Liver (tissue), 9 donors: ENCODE measurements around the gene STK33. TPM values are rescaled to one million over a fixed set of nuclear protein-coding genes. Genes with fewer than 3 reads are reported as not detected.

ENCODE experiments used
- DNase-seq: peaks from one replicate; pipeline ENCODE4 v3.0.0-alpha.2; 2017; ENCODE audit warnings: low spot score
- H3K27ac ChIP-seq, 2 donors: one replicate each; pipeline ENCODE4 v1.7.0; 2013; ENCODE audit warnings: inconsistent platforms in 2 of 2, low read length in 2 of 2, control low read depth in 1 of 2, low read depth in 1 of 2, mild to moderate bottlenecking in 1 of 2
- H3K27me3 ChIP-seq, 4 donors: one replicate each; pipeline versions ENCODE4 v1.6.1 to v1.7.0; 2013; ENCODE audit warnings: low read length in 3 of 4, inconsistent platforms in 1 of 4, mild to moderate bottlenecking in 1 of 4, moderate library complexity in 1 of 4; ENCODE audit not compliant: control insufficient read depth in 4 of 4, insufficient read depth in 4 of 4
- H3K36me3 ChIP-seq, 4 donors: one replicate each; pipeline versions ENCODE4 v1.6.1 to v1.7.0; 2013; ENCODE audit warnings: low read length in 3 of 4, mild to moderate bottlenecking in 3 of 4, low read depth in 1 of 4, moderate library complexity in 1 of 4; ENCODE audit not compliant: control insufficient read depth in 4 of 4, insufficient read depth in 3 of 4
- H3K4me1 ChIP-seq, 4 donors: one replicate each; pipeline versions ENCODE4 v1.6.1 to v1.7.0; 2013; ENCODE audit warnings: low read length in 3 of 4, mild to moderate bottlenecking in 3 of 4, moderate library complexity in 1 of 4; ENCODE audit not compliant: control insufficient read depth in 4 of 4, insufficient read depth in 4 of 4
- H3K4me3 ChIP-seq, 3 donors: one replicate each; pipeline versions ENCODE4 v1.6.1 to v1.7.0; 2013; ENCODE audit warnings: low read length in 3 of 3, control low read depth in 1 of 3, low read depth in 1 of 3, mild to moderate bottlenecking in 1 of 3
- H3K9ac ChIP-seq, 2 donors: one replicate each; pipeline ENCODE4 v1.7.0; 2013; ENCODE audit warnings: low read length in 2 of 2, mild to moderate bottlenecking in 2 of 2, moderate library complexity in 2 of 2, control low read depth in 1 of 2, low read depth in 1 of 2
- H3K9me3 ChIP-seq, 4 donors: one replicate each; pipeline versions ENCODE4 v1.6.1 to v1.7.0; 2013; ENCODE audit warnings: low read length in 3 of 4; ENCODE audit not compliant: control insufficient read depth in 4 of 4
- CTCF ChIP-seq: fragments of 150-350 bp; IDR thresholded peaks from 2 replicates; pipeline ENCODE4 v1.5.1; 2017; ENCODE audit warnings: improper control_type of control experiment, low read depth, low read length; ENCODE audit not compliant: missing input control
- EGR1 ChIP-seq, 2 donors: IDR thresholded peaks; 2 replicates each; pipeline ENCODE4 v1.6.1; 2016 to 2018; ENCODE audit warnings: antibody characterized with exemption in 2 of 2, low read depth in 2 of 2
- FOXA1 ChIP-seq: IDR thresholded peaks from 2 replicates; pipeline ENCODE4 v1.6.1; 2016; ENCODE audit warnings: antibody characterized with exemption
- FOXA2 ChIP-seq: IDR thresholded peaks from 2 replicates; pipeline ENCODE4 v1.6.1; 2016; ENCODE audit warnings: antibody characterized with exemption
- GABPA ChIP-seq, 2 donors: IDR thresholded peaks in 1 of 2; conservative IDR thresholded peaks in 1 of 2; 2 replicates each; pipeline ENCODE4 v1.6.1; 2016; ENCODE audit warnings: antibody characterized with exemption in 2 of 2, mild to moderate bottlenecking in 1 of 2, moderate library complexity in 1 of 2
- HNF4A ChIP-seq, 2 donors: conservative IDR thresholded peaks; 2 replicates each; pipeline ENCODE4 v1.6.1; 2016; ENCODE audit warnings: antibody characterized with exemption in 2 of 2, mild to moderate bottlenecking in 2 of 2
- HNF4G ChIP-seq: IDR thresholded peaks from 2 replicates; pipeline ENCODE4 v1.6.1; 2016; ENCODE audit warnings: antibody characterized with exemption
- NR2F2 ChIP-seq: IDR thresholded peaks from 2 replicates; pipeline ENCODE4 v1.6.1; 2016; ENCODE audit warnings: antibody characterized with exemption
- RAD21 ChIP-seq, 2 donors: IDR thresholded peaks; 2 replicates each; pipeline ENCODE4 v1.6.1; 2016; ENCODE audit warnings: antibody characterized with exemption in 2 of 2, mild to moderate bottlenecking in 2 of 2
- REST ChIP-seq: IDR thresholded peaks from 2 replicates; pipeline ENCODE4 v1.6.1; 2016; ENCODE audit warnings: antibody characterized with exemption, mild to moderate bottlenecking
- RXRA ChIP-seq, 2 donors: IDR thresholded peaks; 2 replicates each; pipeline ENCODE4 v1.6.1; 2017 to 2018; ENCODE audit warnings: antibody characterized with exemption in 2 of 2, mild to moderate bottlenecking in 1 of 2
- TAF1 ChIP-seq: conservative IDR thresholded peaks from 2 replicates; pipeline ENCODE4 v1.6.1; 2016; ENCODE audit warnings: antibody characterized with exemption, mild to moderate bottlenecking
- YY1 ChIP-seq: IDR thresholded peaks from 2 replicates; pipeline ENCODE4 v1.6.1; 2016; ENCODE audit warnings: antibody characterized with exemption, mild to moderate bottlenecking
- WGBS: extraction: QIAGEN DNeasy Blood & Tissue Kit; methylation state at CpG from one replicate; pipeline ENCODE4 v1.1.7; 2013; 5-methylcytosine and 5-hydroxymethylcytosine counted together
- polyA plus RNA-seq, 2 donors: library from polyadenylated mRNA; stranded (reverse) in 1 of 2; unstranded in 1 of 2; fragments of 200-250 nt in 1 of 2; fragments of >200 nt in 1 of 2; fragmentation: Nextera tagmentation in 1 of 2; extraction: Ambion mirVana in 1 of 2; gene quantifications; one replicate each; pipeline versions ENCODE4 v1.2.1 to v1.2.3, GENCODE V29; 2013 to 2015
- total RNA-seq, 2 donors: library from RNA; depleted of rRNA; stranded (reverse); fragments of >200 nt; gene quantifications; one replicate each; pipeline ENCODE4 v1.2.3, GENCODE V29; 2014
- TF ChIP-seq, protein P1 (sequence below): IDR thresholded peaks from 2 replicates; pipeline ENCODE4 v1.6.1; 2016; ENCODE audit warnings: antibody characterized with exemption
- TF ChIP-seq, protein P2 (sequence below): IDR thresholded peaks from 2 replicates; pipeline ENCODE4 v1.6.1; 2016; ENCODE audit warnings: antibody characterized with exemption
- donor health status: healthy.
- donor health status: healthy.
- donor health status: healthy.
- donor health status: healthy.
- donor health status: healthy.

STK33 gene
- total and polyA plus RNA-seq, 4 donors: 0.09 to 1.1 (median 0.52) TPM

GRCh38 chr11:8532475-8532874, 61.6 kb downstream of the STK33 start:
- no peak for DNase-seq
- H3K9me3 ChIP-seq: no peaks in the 10 kb centered on the region
- TF ChIP-seq EGR1 (IDR thresholded peaks at IDR 0.05; ENCODE audit: low read depth in 2 of 2) (no peak), REST (no peak), FOXA2 (no peak), GABPA (IDR thresholded peaks at IDR 0.05 in 1 of 2, conservative IDR thresholded peaks at IDR 0.05 in 1 of 2) (no peak), NR2F2 (no peak), TAF1 (no peak)
- TF ChIP-seq, protein P1, sequence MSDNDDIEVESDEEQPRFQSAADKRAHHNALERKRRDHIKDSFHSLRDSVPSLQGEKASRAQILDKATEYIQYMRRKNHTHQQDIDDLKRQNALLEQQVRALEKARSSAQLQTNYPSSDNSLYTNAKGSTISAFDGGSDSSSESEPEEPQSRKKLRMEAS: no peak
- H3K4me1 ChIP-seq: no peaks in the 10 kb centered on the region
- no peaks in the 10 kb centered on the region for H3K36me3 ChIP-seq
- WGBS: 71% methylated on average over 2 of the region's 2 CpGs
- no peak overlapping the region for H3K27ac ChIP-seq
- H3K9ac ChIP-seq: no peak overlapping the region
- no peak overlapping the region for H3K4me3 ChIP-seq
- no peaks in the 10 kb centered on the region for H3K27me3 ChIP-seq

DNA sequence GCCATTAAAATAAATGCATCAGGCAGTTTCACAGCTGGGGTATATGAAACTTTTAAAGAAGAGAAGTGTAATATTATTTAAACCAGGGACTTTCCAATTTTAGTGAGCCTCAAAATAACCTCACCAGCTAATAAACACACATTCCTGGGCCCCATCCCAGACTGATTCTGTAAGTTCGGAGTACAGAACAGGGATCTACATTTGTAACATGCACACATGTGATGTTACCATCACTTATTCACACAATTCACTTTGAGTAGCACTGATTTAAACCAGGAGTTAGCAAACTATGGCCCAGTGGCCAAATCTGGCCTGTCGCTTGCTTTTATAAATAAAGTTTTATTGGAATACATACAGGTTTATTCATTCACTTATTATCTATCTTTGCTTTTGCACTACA, 62.0 kb downstream of the STK33 start:
- no peak overlapping the region for H3K9ac ChIP-seq
- H3K27ac ChIP-seq: no peak overlapping the region
- no peak overlapping the region for H3K4me3 ChIP-seq
- TF ChIP-seq, protein P1: no peak
- TF ChIP-seq HNF4A (conservative IDR thresholded peaks at IDR 0.05) (no peak), NR2F2 (no peak), HNF4G (no peak), FOXA2 (no peak)
- TF ChIP-seq, protein P2, sequence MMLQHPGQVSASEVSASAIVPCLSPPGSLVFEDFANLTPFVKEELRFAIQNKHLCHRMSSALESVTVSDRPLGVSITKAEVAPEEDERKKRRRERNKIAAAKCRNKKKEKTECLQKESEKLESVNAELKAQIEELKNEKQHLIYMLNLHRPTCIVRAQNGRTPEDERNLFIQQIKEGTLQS: no peak
- WGBS: 97% methylated on average over 2 of the region's 2 CpGs
- H3K36me3 ChIP-seq: no peaks in the 10 kb centered on the region
- H3K9me3 ChIP-seq: no peaks in the 10 kb centered on the region
- H3K4me1 ChIP-seq: no peaks in the 10 kb centered on the region
- H3K27me3 ChIP-seq: no peaks in the 10 kb centered on the region
- DNase-seq: no peak

DNA sequence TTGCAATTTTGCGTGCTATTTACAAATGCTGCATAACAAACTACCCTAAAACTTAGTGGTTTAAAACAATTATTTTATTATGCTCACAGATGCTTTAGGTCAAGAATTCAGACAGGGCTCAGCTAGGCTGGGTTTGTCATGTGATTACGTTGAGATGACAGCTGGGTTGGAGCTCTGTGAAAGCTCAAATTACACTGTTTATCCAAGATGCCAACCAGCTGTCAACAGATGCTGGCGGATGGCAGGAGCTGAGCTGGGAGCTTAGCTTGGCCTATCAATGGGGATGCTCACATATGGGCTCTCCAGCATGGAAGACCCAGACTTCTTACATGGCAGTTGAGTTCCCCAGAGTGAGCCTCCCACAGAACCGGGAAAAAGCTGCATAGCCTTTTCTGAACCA, 62.7 kb downstream of the STK33 start:
- Histone ChIP-seq H3K9me3 (no peaks in the 10 kb centered on the region), H3K4me1 (no peaks in the 10 kb centered on the region), H3K36me3 (no peaks in the 10 kb centered on the region), H3K9ac (no peak overlapping the region), H3K27ac (no peak overlapping the region), H3K27me3 (no peaks in the 10 kb centered on the region), H3K4me3 (no peak overlapping the region)
- DNase-seq: no peak
- WGBS: 81% methylated on average over 4 of the region's 4 CpGs
- no peak for TF ChIP-seq NR2F2
- TF ChIP-seq, protein P1: no peak
- TF ChIP-seq YY1: no peak
- no peak for TF ChIP-seq REST
- no peak for TF ChIP-seq HNF4G
- no peak for TF ChIP-seq CTCF
- no peak for TF ChIP-seq FOXA2
- TF ChIP-seq RAD21 (IDR thresholded peaks at IDR 0.05): no peak
- no peak for TF ChIP-seq FOXA1
- no peak for TF ChIP-seq RXRA (IDR thresholded peaks at IDR 0.05)
